Measurements from ENCODE around the gene AIFM2. TPM values are rescaled to one million over a fixed set of nuclear protein-coding genes. Genes with fewer than 3 reads are reported as not detected.
"Not testable (repeated sequence)": the region's sequence is repeated elsewhere in the genome, so short reads cannot be mapped to it uniquely, and the experiment has no call there.

The AIFM2 gene
- total and polyA plus RNA-seq, 5 experiments from 2014 or later, result 0.80 to 6.2 (median 1.5) TPM

GRCh38 chr10:70118196-70118595 is 14.4 kb downstream of the AIFM2 start:
- Mint-ChIP-seq H3K27ac (no peak overlapping the region), H3K4me1 (peaks cover 0 to 12% (median 6%) of the 10 kb centered on the region in 4 donors), H3K36me3 (peaks cover 0 to 15% (median 9%) of the 10 kb centered on the region in 3 donors), H3K9me3 (no peaks in the 10 kb centered on the region), H3K4me3 (no peak overlapping the region), H3K27me3 (no peaks in the 10 kb centered on the region)
- no peak for ATAC-seq
- DNase-seq, result no peak
- POLR2A ChIA-PET, result interaction anchor here (2.0 kb wide), 1 partner anchor 28 kb away, joined by 4 read pairs; no protein-coding TSS in a partner anchor

GRCh38 chr10:70117646-70118045 is 15.0 kb downstream of the AIFM2 start:
- H3K36me3 Mint-ChIP-seq, result peaks cover 0 to 20% (median 9%) of the 10 kb centered on the region in 3 donors

GRCh38 chr10:70115948-70116682 is 16.5 kb downstream of the AIFM2 start:
- ATAC-seq (peak; percentile 80 to 92), DNase-seq (peak; percentile 22 to 81 (median 52))
- no peaks in the 10 kb centered on the region for H3K9me3 Mint-ChIP-seq
- no peaks in the 10 kb centered on the region for H3K27me3 Mint-ChIP-seq
- POLR2A ChIA-PET, result interaction anchor here (0.7 to 5.0 kb wide), 7 partner anchors 10 to 1718 kb away, joined by 3 to 25 read pairs (median 3); partner anchors contain the start of genes SAR1A and TYSND1
- H3K27ac Mint-ChIP-seq, result peak overlapping the region in 6 of 10 donors; percentile 4 to 88 (median 68)
- peaks cover 3 to 13% (median 6%) of the 10 kb centered on the region in 4 donors for H3K4me1 Mint-ChIP-seq
- peaks cover 0 to 34% (median 9%) of the 10 kb centered on the region in 3 donors for H3K36me3 Mint-ChIP-seq
- peak overlapping the region in 1 of 10 donors; percentile 3 for H3K4me3 Mint-ChIP-seq

More at GRCh38 chr10:70117646-70118045, 15.0 kb downstream of the AIFM2 start:
- ATAC-seq (no peak), DNase-seq (no peak)
- H3K27me3 Mint-ChIP-seq, result no peaks in the 10 kb centered on the region
- H3K4me3 Mint-ChIP-seq, result no peak overlapping the region
- peak overlapping the region in 2 of 10 donors; percentile 57 to 81 for H3K27ac Mint-ChIP-seq
- H3K4me1 Mint-ChIP-seq, result peaks cover 3 to 12% (median 6%) of the 10 kb centered on the region in 4 donors
- no peaks in the 10 kb centered on the region for H3K9me3 Mint-ChIP-seq
- POLR2A ChIA-PET, result interaction anchor here (2.0 to 5.0 kb wide), 3 partner anchors 24 to 28 kb away, joined by 4 to 25 read pairs (median 22); partner anchors contain the start of gene TYSND1

- H3K36me3 Mint-ChIP-seq, result peaks cover 0 to 36% (median 3%) of the 10 kb centered on the region in 3 donors
- DNase-seq (no peak), ATAC-seq (no peak)
- H3K27me3 Mint-ChIP-seq, result no peaks in the 10 kb centered on the region
- no peak overlapping the region for H3K4me3 Mint-ChIP-seq
- POLR2A ChIA-PET, result interaction anchor here (2.6 to 5.0 kb wide), 2 partner anchors 21 to 31 kb away, joined by 22 to 25 read pairs; partner anchors contain the start of gene TYSND1
- peaks cover 3 to 13% (median 6%) of the 10 kb centered on the region in 4 donors for H3K4me1 Mint-ChIP-seq
- H3K27ac Mint-ChIP-seq, result no peak overlapping the region
- H3K9me3 Mint-ChIP-seq, result no peaks in the 10 kb centered on the region
Measured at GRCh38 chr10:70114902-70115301, 17.7 kb downstream of the AIFM2 start.

- Mint-ChIP-seq H3K27ac (peak overlapping the region in 2 of 10 donors; percentile 39 to 60), H3K36me3 (peaks cover 0 to 54% (median 9%) of the 10 kb centered on the region in 3 donors)
- no peak for DNase-seq
Measured at GRCh38 chr10:70112071-70112470, 20.6 kb downstream of the AIFM2 start.

GRCh38 chr10:70111496-70111895 is 21.1 kb downstream of the AIFM2 start:
- no peak for DNase-seq
- no peak overlapping the region for H3K4me3 Mint-ChIP-seq
- ATAC-seq, result no peak
- POLR2A ChIA-PET, result no interaction called here
- peaks cover 0 to 55% (median 9%) of the 10 kb centered on the region in 3 donors for H3K36me3 Mint-ChIP-seq
- H3K27me3 Mint-ChIP-seq, result no peaks in the 10 kb centered on the region
- peaks cover 4 to 9% (median 7%) of the 10 kb centered on the region in 4 donors for H3K4me1 Mint-ChIP-seq
- no peaks in the 10 kb centered on the region for H3K9me3 Mint-ChIP-seq
- H3K27ac Mint-ChIP-seq, result no peak overlapping the region

More at GRCh38 chr10:70112071-70112470, 20.6 kb downstream of the AIFM2 start:
- POLR2A ChIA-PET, result no interaction called here
- peaks cover 4 to 13% (median 8%) of the 10 kb centered on the region in 4 donors for H3K4me1 Mint-ChIP-seq
- H3K4me3 Mint-ChIP-seq, result no peak overlapping the region
- no peaks in the 10 kb centered on the region for H3K27me3 Mint-ChIP-seq
- H3K9me3 Mint-ChIP-seq, result no peaks in the 10 kb centered on the region
- ATAC-seq, result no peak

- DNase-seq, result no peak
- H3K27me3 Mint-ChIP-seq, result no peaks in the 10 kb centered on the region
- peaks cover 0 to 71% (median 12%) of the 10 kb centered on the region in 3 donors for H3K36me3 Mint-ChIP-seq
- H3K27ac Mint-ChIP-seq, result peak overlapping the region in 1 of 10 donors; percentile 60
- peaks cover 0 to 10% (median 8%) of the 10 kb centered on the region in 4 donors for H3K4me1 Mint-ChIP-seq
- no peaks in the 10 kb centered on the region for H3K9me3 Mint-ChIP-seq
- ATAC-seq, result no peak
- POLR2A ChIA-PET, result interaction anchor here (1.1 to 2.0 kb wide), 2 partner anchors 16 kb away, joined by 4 to 6 read pairs; no protein-coding TSS in a partner anchor
- H3K4me3 Mint-ChIP-seq, result no peak overlapping the region
Measured at GRCh38 chr10:70109064-70109729, 23.4 kb downstream of the AIFM2 start.

GRCh38 chr10:70106958-70107791 is 25.4 kb downstream of the AIFM2 start:
- POLR2A ChIA-PET, result interaction anchor here (0.9 to 2.0 kb wide), 2 partner anchors 14 to 64 kb away, joined by 3 to 6 read pairs; no protein-coding TSS in a partner anchor
- Mint-ChIP-seq H3K27me3 (no peaks in the 10 kb centered on the region), H3K4me1 (peaks cover 0 to 10% (median 6%) of the 10 kb centered on the region in 4 donors), H3K4me3 (no peak overlapping the region), H3K36me3 (peaks cover 0 to 77% (median 16%) of the 10 kb centered on the region in 3 donors), H3K27ac (peak overlapping the region in 5 of 10 donors; percentile 44 to 65 (median 49)), H3K9me3 (no peaks in the 10 kb centered on the region)
- ATAC-seq, result no peak
- DNase-seq, result no peak

GRCh38 chr10:70101668-70102067 is 31.0 kb downstream of the AIFM2 start:
- POLR2A ChIA-PET, result interaction anchor here (0.6 to 1.5 kb wide), 2 partner anchors 9 to 37 kb away, joined by 4 read pairs; no protein-coding TSS in a partner anchor
- Mint-ChIP-seq H3K36me3 (peaks cover 15 to 88% (median 37%) of the 10 kb centered on the region in 3 donors), H3K27ac (peak overlapping the region in 1 of 10 donors; percentile 66), H3K9me3 (no peaks in the 10 kb centered on the region), H3K27me3 (no peaks in the 10 kb centered on the region), H3K4me3 (no peak overlapping the region), H3K4me1 (peaks cover 0 to 25% (median 12%) of the 10 kb centered on the region in 4 donors)
- ATAC-seq, result no peak
- DNase-seq, result no peak

- peaks cover 3 to 29% (median 17%) of the 10 kb centered on the region in 4 donors for H3K4me1 Mint-ChIP-seq
- H3K4me3 Mint-ChIP-seq, H3K9me3 Mint-ChIP-seq, DNase-seq, ATAC-seq, H3K27me3 Mint-ChIP-seq: not testable (repeated sequence)
- H3K36me3 Mint-ChIP-seq, result peaks cover 15 to 92% (median 37%) of the 10 kb centered on the region in 3 donors
- POLR2A ChIA-PET, result interaction anchor here (0.6 to 1.5 kb wide), 2 partner anchors 8 to 37 kb away, joined by 4 read pairs; no protein-coding TSS in a partner anchor
- H3K27ac Mint-ChIP-seq, result peak overlapping the region in 7 of 10 donors; percentile 15 to 78 (median 54)
Measured at GRCh38 chr10:70101068-70101562, 31.5 kb downstream of the AIFM2 start.

GRCh38 chr10:70098271-70098670 is 34.4 kb downstream of the AIFM2 start:
- peaks cover 15 to 84% (median 43%) of the 10 kb centered on the region in 3 donors for H3K36me3 Mint-ChIP-seq
- H3K27ac Mint-ChIP-seq, result peak overlapping the region in 4 of 10 donors; percentile 7 to 66 (median 38)
- H3K9me3 Mint-ChIP-seq, result no peaks in the 10 kb centered on the region
- H3K27me3 Mint-ChIP-seq, result no peaks in the 10 kb centered on the region
- no peak for DNase-seq
- H3K4me1 Mint-ChIP-seq, result peaks cover 9 to 46% (median 36%) of the 10 kb centered on the region in 4 donors
- no peak overlapping the region for H3K4me3 Mint-ChIP-seq
- POLR2A ChIA-PET, result no interaction called here
- no peak for ATAC-seq
